GM21737 (cell line): ENCODE results near the gene HSP90AA1.
"Not testable (repeated sequence)": the region's sequence is repeated elsewhere in the genome, so short reads cannot be mapped to it uniquely, and the experiment has no call there.

ENCODE experiments used
- ATAC-seq: cut with Tn5 transposase; IDR thresholded peaks from one replicate; pipeline ENCODE4 v1.9.1; 2021; ENCODE audit warnings: mild to moderate bottlenecking, moderate library complexity; ENCODE audit not compliant: unreplicated experiment

HSP90AA1 gene

GRCh38 chr14:102086972-102087761 lies at the start of gene HSP90AA1:
Gene HSP90AA1, minus strand, starts transcription at chr14:102087044. Its CDS starts 666 bp downstream, at chr14:102086378.
- peak; percentile 63 for ATAC-seq

GRCh38 chr14:102135456-102135855 lies 48.6 kb upstream of the HSP90AA1 start:
- ATAC-seq, result not testable (repeated sequence)

- not testable (repeated sequence) for ATAC-seq
Observed at GRCh38 chr14:102134719-102135118, 47.9 kb upstream of the HSP90AA1 start.

- not testable (repeated sequence) for ATAC-seq
Observed at GRCh38 chr14:102134021-102134420, 47.2 kb upstream of the HSP90AA1 start.

- ATAC-seq, result no peak
Observed at GRCh38 chr14:102131741-102132140, 44.9 kb upstream of the HSP90AA1 start.

- ATAC-seq, result no peak
Observed at GRCh38 chr14:102126807-102127455, 40.1 kb upstream of the HSP90AA1 start.

GRCh38 chr14:102125546-102125945 lies 38.7 kb upstream of the HSP90AA1 start:
- no peak for ATAC-seq

- ATAC-seq, result no peak
Observed at GRCh38 chr14:102124419-102124818, 37.6 kb upstream of the HSP90AA1 start.

DNA sequence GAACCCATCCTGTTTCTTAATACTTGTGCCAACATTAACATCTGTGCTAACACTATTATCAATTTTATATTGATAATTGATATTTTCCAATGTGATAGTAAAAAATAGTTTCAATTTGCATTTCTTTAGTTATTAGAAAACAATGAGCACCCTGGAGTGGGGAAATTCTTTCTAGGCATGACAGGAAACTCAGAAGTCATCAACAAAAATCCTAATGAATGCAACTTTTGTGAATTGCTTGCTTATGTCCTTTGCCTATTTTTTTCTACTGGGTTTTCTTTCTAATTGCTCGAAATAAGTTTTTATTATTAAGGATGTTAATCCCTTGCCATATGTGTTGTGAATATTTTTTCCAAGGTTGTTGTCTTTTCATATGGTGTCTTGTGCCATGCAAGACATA lies 34.7 kb upstream of the HSP90AA1 start:
- ATAC-seq, result no peak

DNA sequence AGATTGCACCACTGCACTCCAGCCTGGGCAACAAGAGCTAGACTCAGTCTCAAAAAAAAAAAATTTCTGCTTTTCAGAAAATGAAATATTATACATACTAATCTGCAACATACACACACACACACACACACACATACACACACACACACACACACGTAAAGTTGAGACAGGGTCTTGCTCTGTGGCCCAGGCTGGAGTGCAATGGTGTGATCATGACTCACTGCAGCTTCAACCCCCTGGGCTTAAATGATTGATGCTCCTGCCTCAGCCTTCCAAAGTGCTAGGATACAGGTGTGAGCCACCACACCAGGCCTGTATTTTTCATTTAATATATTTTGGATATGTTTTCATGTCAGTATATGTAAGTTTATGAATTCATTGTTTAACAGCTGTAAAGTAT lies 34.0 kb upstream of the HSP90AA1 start:
- ATAC-seq, result no peak

DNA sequence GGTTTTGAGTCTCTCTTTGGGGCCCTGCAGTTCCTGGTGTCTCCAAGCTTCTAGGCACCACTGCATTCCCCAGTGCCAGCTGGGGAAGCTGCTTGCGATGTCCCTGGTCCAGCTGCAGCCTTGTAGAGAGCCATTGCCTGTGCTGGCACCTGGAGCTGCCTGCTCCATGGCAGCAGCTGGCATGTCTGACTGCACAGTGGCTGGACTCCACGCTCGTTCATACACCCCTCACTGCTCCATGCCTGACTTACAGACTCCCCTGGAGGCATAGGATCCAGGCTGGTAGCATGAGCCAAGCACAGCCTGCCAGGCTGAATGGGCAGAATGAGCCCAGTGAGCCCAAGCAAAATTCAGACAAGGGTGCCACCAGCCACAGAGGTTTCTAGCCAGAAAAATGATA lies 31.0 kb upstream of the HSP90AA1 start:
- no peak for ATAC-seq

- ATAC-seq, result no peak
Observed at GRCh38 chr14:102116361-102117180, 29.7 kb upstream of the HSP90AA1 start.

- ATAC-seq, result no peak
Observed at GRCh38 chr14:102111101-102111500, 24.3 kb upstream of the HSP90AA1 start.

DNA sequence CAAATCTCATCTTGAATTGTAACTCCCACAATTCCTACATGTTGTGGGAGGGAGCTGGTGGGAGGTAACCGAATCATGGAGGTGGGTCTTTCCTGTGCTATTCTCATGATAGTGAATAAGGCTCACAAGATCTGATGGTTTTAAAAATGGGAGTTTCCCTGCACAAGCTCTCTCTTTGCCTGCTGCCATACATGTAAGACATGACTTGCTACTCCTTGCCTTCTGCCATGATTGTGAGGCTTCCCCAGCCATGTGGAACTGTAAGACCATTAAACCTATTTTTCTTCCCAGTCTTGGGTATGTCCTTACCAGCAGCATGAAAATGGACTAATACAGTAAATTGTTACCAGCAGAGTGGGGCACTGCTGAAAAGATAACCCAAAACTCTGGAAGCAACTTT lies 22.5 kb upstream of the HSP90AA1 start:
- ATAC-seq, result not testable (repeated sequence)

DNA sequence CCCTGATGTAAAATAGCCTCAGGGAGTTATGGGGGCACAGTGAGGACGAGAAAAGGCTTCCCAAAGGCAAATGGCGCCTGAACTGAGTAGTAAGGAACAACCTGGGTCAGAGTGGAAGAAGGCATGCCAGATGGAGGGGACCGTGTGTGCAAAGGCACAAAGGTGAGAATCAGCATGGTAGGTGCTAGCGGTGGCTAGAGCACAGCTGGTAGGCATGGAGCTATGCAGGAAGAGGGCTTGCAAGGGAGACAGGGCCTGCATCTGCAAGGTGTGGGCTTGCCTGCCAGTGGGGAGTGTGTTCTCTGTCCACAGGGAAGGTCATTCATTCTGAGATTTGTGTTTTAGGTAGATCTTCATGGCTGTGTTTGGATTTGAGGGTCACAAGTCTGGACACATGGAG lies 18.5 kb upstream of the HSP90AA1 start:
- ATAC-seq, result no peak

DNA sequence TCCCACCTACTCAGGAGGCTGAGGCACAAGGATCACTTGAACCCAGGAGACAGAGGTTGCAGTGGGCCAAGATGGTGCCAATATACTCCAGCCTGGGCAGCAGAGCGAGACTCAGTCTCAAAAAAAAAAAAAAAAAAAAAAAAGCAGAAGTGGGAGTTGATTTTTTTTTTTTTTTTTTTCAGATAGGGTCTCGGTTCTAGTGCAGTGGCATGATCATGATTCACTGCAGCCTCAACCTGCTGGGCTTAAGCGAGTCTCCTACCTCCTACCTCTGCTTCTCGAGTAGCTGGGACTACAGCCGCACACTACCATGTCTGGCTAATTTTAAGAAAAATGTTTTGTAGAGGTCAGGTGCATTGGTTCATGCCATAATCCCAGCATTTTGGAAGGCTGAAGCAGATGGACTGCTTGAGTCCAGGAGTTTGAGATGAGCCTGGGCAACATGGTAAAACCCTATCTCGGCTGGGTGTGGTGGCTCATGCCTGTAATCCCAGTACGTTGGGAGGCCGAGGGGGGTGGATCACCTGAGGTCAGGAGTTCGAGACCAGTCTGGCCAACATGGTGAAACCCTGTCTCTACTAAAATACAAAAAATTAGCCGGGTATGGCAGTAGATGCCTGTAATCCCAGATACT lies 16.3 kb upstream of the HSP90AA1 start:
- no peak for ATAC-seq

GRCh38 chr14:102097441-102098135 lies 10.7 kb upstream of the HSP90AA1 start:
- ATAC-seq, result no peak

DNA sequence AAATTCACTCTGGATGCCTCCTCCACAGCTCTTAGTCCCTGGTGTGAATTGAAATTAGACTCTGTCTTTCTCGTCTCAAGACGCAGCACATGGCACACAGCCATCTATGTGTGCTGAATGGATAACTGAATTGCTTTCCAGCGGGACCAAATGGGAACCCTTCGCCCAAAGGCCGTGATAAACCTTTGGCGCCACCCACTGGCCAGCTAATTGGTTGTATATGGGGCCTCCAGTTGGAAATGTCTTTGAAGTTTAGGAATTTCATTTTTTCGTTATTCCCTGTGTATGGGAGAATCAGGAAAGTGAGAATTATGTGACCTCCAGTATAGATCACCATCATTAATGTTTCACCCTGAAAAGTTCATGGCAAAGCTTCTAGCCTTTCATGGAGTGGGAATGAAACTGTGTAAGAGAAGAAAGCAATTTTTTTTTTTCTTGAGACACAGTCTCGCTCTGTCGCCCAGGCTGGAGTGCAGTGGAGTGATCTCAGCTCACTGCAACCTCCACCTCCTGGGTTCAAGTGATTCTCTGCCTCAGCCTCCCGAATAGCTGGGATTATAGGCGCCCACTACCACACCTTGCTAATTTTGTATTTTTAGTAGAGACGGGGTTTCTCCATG lies 9.8 kb upstream of the HSP90AA1 start:
- no peak for ATAC-seq

DNA sequence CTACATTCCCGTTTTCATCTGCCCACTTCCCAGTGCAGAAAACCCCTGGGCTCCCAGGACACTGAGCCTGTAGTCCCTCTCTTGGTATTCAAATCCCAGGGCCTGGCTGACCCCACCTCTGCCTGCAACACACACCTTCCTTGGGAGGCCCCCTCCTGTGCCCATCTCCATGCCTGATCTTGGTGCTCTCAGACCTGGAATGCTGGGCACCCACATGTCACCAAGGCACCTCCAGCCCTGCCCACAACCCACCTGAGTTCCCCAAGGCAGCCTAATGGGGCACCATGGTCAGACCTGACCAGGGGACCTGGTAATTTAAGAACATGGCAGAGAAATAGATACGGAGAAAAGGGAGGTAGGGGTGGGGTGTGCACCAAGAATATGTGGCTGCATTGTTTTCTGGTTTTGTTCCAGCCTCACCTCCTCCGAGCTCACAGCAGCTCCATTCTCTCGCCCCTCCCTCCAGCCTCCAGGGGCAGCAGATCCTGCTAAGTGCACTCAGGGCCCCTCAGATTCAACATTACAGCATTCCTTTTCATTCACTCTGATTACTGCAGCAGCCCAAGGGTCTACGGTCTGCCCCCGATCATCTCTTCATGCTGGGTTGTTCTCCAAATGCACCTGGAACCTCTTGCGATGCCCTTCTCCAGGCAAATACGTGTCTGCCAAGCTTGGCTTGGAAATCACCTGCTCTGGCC lies 9.2 kb upstream of the HSP90AA1 start:
- ATAC-seq, result no peak
